ENCODE measurements around the gene ACSF3. TPM values are rescaled to one million over a fixed set of nuclear protein-coding genes. Genes with fewer than 3 reads are reported as not detected.

ACSF3 gene
- total RNA-seq, 2 experiments from 2014 or later = 44.4 to 45.3 TPM

- DNase-seq = no peak
- Mint-ChIP-seq H3K27me3 (peaks cover 17% of the 10 kb centered on the region), H3K4me3 (no peak overlapping the region), H3K27ac (no peak overlapping the region), H3K36me3 (ENCODE audit: low read depth) (peaks cover 3% of the 10 kb centered on the region), H3K9me3 (no peaks in the 10 kb centered on the region), H3K4me1 (peaks cover 10% of the 10 kb centered on the region)
- ChIA-PET POLR2A (no interaction called here), CTCF (interaction anchor here (0.5 kb wide), 1 partner anchor 27 kb away, joined by 3 read pairs; no protein-coding TSS in a partner anchor)
These were observed 104.2 kb downstream of the ACSF3 start for GRCh38 chr16:89197633-89198416.

GRCh38 chr16:89198417-89199240, 105.0 kb downstream of the ACSF3 start:
- CTCF ChIA-PET = interaction anchor here (0.5 kb wide), 1 partner anchor 26 kb away, joined by 3 read pairs; no protein-coding TSS in a partner anchor
- H3K4me1 Mint-ChIP-seq = peaks cover 14% of the 10 kb centered on the region
- H3K4me3 Mint-ChIP-seq = no peak overlapping the region
- POLR2A ChIA-PET = no interaction called here
- no peak overlapping the region for H3K27ac Mint-ChIP-seq
- no peaks in the 10 kb centered on the region for H3K9me3 Mint-ChIP-seq
- H3K36me3 Mint-ChIP-seq (ENCODE audit: low read depth) = peaks cover 7% of the 10 kb centered on the region
- no peak for DNase-seq
- H3K27me3 Mint-ChIP-seq = peaks cover 25% of the 10 kb centered on the region

GRCh38 chr16:89199241-89200123, 105.8 kb downstream of the ACSF3 start:
- Mint-ChIP-seq H3K4me3 (no peak overlapping the region), H3K27ac (no peak overlapping the region), H3K27me3 (peaks cover 32% of the 10 kb centered on the region), H3K4me1 (peaks cover 14% of the 10 kb centered on the region), H3K9me3 (no peaks in the 10 kb centered on the region), H3K36me3 (ENCODE audit: low read depth) (peaks cover 7% of the 10 kb centered on the region)
- no peak for DNase-seq
- CTCF ChIA-PET = no interaction called here
- POLR2A ChIA-PET = no interaction called here

- POLR2A ChIA-PET = no interaction called here
- peaks cover 7% of the 10 kb centered on the region for H3K36me3 Mint-ChIP-seq (ENCODE audit: low read depth)
- peak within 1 kb of the TSS; percentile 13 for H3K4me3 Mint-ChIP-seq
These were observed 106.6 kb downstream of the ACSF3 start, which contains the start of gene SLC22A31 for GRCh38 chr16:89200124-89200849. Gene SLC22A31 (minus strand): TSS chr16:89200537. CDS start chr16:89200501, 36 bp downstream.

GRCh38 chr16:89200850-89201411, 107.3 kb downstream of the ACSF3 start:
- peaks cover 7% of the 10 kb centered on the region for H3K36me3 Mint-ChIP-seq (ENCODE audit: low read depth)
- no peak overlapping the region for H3K27ac Mint-ChIP-seq
- no peak overlapping the region for H3K4me3 Mint-ChIP-seq
- H3K27me3 Mint-ChIP-seq = peaks cover 32% of the 10 kb centered on the region
- H3K9me3 Mint-ChIP-seq = no peaks in the 10 kb centered on the region
- CTCF ChIA-PET = no interaction called here
- H3K4me1 Mint-ChIP-seq = peaks cover 14% of the 10 kb centered on the region
- POLR2A ChIA-PET = no interaction called here
- no peak for DNase-seq

More at GRCh38 chr16:89200124-89200849, 106.6 kb downstream of the ACSF3 start, which contains the start of gene SLC22A31:
- CTCF ChIA-PET = no interaction called here
- Mint-ChIP-seq H3K27me3 (peaks cover 32% of the 10 kb centered on the region), H3K4me1 (peaks cover 14% of the 10 kb centered on the region), H3K9me3 (no peaks in the 10 kb centered on the region), H3K27ac (no peak within 1 kb of the TSS)
- no peak for DNase-seq

- Mint-ChIP-seq H3K36me3 (ENCODE audit: low read depth) (peaks cover 7% of the 10 kb centered on the region), H3K27ac (no peak overlapping the region), H3K9me3 (no peaks in the 10 kb centered on the region), H3K27me3 (peaks cover 32% of the 10 kb centered on the region), H3K4me1 (peaks cover 14% of the 10 kb centered on the region), H3K4me3 (no peak overlapping the region)
- peak; percentile 72 for DNase-seq
- ChIA-PET CTCF (no interaction called here), POLR2A (no interaction called here)
These were observed 108.1 kb downstream of the ACSF3 start for GRCh38 chr16:89201439-89202377.

GRCh38 chr16:89202422-89203215, 109.0 kb downstream of the ACSF3 start:
- Mint-ChIP-seq H3K36me3 (ENCODE audit: low read depth) (peaks cover 7% of the 10 kb centered on the region), H3K4me1 (peaks cover 14% of the 10 kb centered on the region), H3K9me3 (no peaks in the 10 kb centered on the region), H3K27ac (no peak overlapping the region), H3K4me3 (no peak overlapping the region), H3K27me3 (peaks cover 32% of the 10 kb centered on the region)
- POLR2A ChIA-PET = no interaction called here
- no peak for DNase-seq
- CTCF ChIA-PET = no interaction called here

Other genes starting within 250 kb of the ACSF3 start
- 10 to 100 TPM; 35.2 to 38.2 TPM for gene GALNS, start 236.9 kb upstream of the ACSF3 start, total RNA-seq
- 10 to 100 TPM; 44.9 to 45.8 TPM for gene TRAPPC2L, start 236.7 kb upstream of the ACSF3 start, total RNA-seq
- gene PABPN1L, start 227.2 kb upstream of the ACSF3 start, total RNA-seq = not detected
- gene CBFA2T3, start 116.6 kb upstream of the ACSF3 start, total RNA-seq = not detected
- gene CDH15, start 77.9 kb downstream of the ACSF3 start, total RNA-seq = not detected
- under 1 TPM; 0.23 to 0.53 TPM for gene SLC22A31, start 106.7 kb downstream of the ACSF3 start, total RNA-seq
- gene ZNF778, start 123.9 kb downstream of the ACSF3 start, total RNA-seq = 1 to 10 TPM; 6.6 to 6.8 TPM